ENCODE results near the gene PDXK. TPM values are rescaled to one million over a fixed set of nuclear protein-coding genes. Genes with fewer than 3 reads are reported as not detected.
A peak's percentile ranks its signal among the peaks of the same experiment; 100 is the strongest.
"Not testable (repeated sequence)": the region's sequence is repeated elsewhere in the genome, so short reads cannot be mapped to it uniquely, and the experiment has no call there.

The PDXK gene
- total RNA-seq, result 79.6 to 86.2 TPM (median 81.1 TPM) in 3 replicates

DNA sequence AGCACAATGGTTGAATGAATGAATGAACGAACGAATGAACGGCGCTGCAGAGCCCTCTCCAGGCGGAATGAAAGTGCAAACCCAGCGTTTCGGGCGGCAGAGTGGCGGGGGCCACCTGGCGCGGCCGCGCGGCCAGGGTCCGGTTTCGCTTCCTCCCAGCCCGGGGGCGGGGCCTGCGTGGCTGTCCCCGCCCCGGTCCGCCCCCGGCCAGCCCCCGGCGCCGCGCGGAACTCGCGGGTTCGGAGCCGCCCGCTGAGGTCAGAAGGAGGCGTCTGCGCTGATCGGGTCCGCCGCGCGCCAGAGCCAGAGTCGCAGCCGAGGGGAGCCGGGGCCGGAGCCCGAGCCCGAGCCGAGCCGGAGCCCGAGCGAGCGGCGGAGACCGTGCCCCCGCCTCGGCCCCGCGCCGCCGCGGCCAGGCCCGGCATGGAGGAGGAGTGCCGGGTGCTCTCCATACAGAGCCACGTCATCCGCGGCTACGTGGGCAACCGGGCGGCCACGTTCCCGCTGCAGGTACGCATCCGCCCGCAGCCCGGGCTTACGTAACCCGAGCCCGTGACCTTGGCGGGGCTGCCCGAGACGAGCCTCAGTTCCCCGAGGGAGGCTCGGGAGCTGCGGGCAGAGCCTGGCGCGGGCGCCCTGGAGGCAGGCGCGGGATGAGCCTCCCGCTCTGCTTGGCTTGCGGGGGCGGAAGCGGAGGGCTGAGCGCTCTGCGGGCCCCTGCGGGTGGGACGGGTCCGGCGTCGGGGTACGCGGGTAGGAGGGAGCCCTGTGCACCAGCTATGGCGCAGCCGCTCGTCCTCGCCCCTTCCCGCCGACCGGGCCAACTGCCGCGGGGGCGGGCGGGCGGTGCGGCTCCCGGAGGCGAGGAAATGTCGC lies at the start of gene PDXK:
PDXK (plus strand) TSS at position 258 of the 876 bp plus-strand sequence; CDS start at position 424, 166 bp downstream.
- Mint-ChIP-seq H3K9me3 (no peaks in the 10 kb centered on the region), H3K4me1 (peaks cover 18% of the 10 kb centered on the region), H3K27me3 (ENCODE audit: low read depth) (peaks cover 4% of the 10 kb centered on the region), H3K4me3 (peak within 1 kb of the TSS; percentile 78), H3K36me3 (no peaks in the 10 kb centered on the region), H3K27ac (peak within 1 kb of the TSS; percentile 75)
- TF ChIP-seq, protein P1, sequence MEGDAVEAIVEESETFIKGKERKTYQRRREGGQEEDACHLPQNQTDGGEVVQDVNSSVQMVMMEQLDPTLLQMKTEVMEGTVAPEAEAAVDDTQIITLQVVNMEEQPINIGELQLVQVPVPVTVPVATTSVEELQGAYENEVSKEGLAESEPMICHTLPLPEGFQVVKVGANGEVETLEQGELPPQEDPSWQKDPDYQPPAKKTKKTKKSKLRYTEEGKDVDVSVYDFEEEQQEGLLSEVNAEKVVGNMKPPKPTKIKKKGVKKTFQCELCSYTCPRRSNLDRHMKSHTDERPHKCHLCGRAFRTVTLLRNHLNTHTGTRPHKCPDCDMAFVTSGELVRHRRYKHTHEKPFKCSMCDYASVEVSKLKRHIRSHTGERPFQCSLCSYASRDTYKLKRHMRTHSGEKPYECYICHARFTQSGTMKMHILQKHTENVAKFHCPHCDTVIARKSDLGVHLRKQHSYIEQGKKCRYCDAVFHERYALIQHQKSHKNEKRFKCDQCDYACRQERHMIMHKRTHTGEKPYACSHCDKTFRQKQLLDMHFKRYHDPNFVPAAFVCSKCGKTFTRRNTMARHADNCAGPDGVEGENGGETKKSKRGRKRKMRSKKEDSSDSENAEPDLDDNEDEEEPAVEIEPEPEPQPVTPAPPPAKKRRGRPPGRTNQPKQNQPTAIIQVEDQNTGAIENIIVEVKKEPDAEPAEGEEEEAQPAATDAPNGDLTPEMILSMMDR (IDR thresholded peaks at IDR 0.05; ENCODE audit: unreplicated experiment), result no peak
- peak; percentile 71 to 82 for DNase-seq (ENCODE audit: low spot score in 2 of 2, unreplicated experiment in 2 of 2)

DNA sequence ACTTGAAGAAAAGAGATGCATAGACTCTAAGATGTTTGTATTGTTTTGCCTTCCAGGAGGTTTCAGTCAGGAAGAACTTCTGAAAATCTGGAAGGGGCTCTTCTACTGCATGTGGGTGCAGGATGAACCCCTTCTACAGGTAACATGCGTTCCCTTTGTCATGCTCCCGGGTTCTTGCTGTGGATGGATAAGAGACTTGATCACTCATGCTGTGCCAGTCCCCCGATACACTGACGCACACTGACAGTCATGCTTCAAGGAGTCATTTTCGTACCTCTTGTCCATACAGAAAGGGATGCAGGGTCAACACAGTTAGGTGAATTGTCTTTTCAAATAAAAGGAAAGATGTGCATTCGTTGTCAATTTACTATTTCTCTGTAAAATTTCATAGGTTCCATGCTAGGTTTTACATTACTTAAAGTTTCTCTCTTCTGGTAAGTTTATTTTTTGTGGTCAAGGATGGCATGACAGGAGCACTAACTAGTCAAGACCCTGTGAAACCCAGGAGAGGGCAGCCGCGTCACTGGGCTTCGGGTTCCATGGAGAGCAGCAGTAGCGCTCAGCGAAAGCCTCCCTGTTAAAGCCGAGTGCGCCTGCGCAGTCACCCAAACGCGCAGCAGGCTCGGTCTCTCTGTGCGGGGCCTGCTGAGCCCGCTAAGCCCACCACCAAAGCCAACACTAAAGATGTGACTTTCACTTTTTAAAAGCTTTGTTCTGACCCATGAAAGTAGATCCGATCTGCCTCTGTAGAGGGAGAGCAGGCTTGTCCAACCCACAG lies 48.9 kb upstream of the PDXK start:
- peaks cover 30% of the 10 kb centered on the region for H3K36me3 Mint-ChIP-seq

DNA sequence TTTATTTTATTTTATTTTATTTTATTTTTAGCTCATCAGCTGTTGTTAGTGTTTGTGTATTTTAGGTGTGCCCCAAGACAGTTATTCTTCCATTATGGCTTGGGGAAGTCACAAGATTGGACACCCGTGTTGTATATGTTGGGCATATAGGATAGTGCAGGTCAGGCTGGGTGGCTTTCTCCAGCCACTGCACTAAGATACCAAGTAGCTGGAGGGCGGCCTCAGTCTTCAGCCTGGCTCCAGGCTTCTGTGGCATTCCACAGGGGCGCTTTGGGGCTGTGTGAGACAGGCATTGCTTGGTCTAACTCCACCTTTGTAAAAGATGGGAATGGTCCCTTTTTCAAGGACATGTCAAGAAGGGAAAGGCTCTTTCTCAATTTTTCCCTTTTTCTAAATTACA lies 43.1 kb upstream of the PDXK start:
- no peak for DNase-seq (ENCODE audit: low spot score in 2 of 2, unreplicated experiment in 2 of 2)
- no peaks in the 10 kb centered on the region for H3K27me3 Mint-ChIP-seq (ENCODE audit: low read depth)
- TF ChIP-seq, protein P1 (IDR thresholded peaks at IDR 0.05; ENCODE audit: unreplicated experiment), result no peak
- no peaks in the 10 kb centered on the region for H3K4me1 Mint-ChIP-seq
- H3K36me3 Mint-ChIP-seq, result peaks cover 47% of the 10 kb centered on the region
- H3K27ac Mint-ChIP-seq, result no peak overlapping the region
- no peak overlapping the region for H3K4me3 Mint-ChIP-seq
- no peaks in the 10 kb centered on the region for H3K9me3 Mint-ChIP-seq

More for the DNA sequence above, 48.9 kb upstream of the PDXK start:
- Mint-ChIP-seq H3K27ac (no peak overlapping the region), H3K4me3 (no peak overlapping the region), H3K27me3 (ENCODE audit: low read depth) (no peaks in the 10 kb centered on the region), H3K9me3 (peaks cover 7% of the 10 kb centered on the region), H3K4me1 (no peaks in the 10 kb centered on the region)
- TF ChIP-seq, protein P1 (IDR thresholded peaks at IDR 0.05; ENCODE audit: unreplicated experiment), result no peak
- no peak for DNase-seq (ENCODE audit: low spot score in 2 of 2, unreplicated experiment in 2 of 2)

DNA sequence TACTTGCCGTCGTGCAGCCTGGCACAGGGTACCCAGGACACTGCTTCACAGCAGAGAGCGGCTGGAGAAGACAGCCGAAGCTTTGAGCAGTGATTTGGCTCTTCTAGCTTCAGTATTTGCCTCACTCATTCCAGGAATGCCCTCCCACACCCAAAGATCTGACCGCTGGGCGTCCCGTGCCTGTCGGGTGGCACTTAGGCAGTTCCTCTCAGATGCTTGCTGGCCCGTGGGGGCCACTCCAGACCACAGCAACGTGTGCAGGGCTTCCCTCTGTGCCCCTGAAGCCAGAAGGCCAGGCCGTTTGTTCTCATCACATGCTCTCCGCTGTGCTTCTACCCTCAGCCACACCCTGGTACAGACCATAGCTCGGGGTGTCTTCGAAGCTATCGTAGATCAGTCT lies 42.5 kb upstream of the PDXK start:
- no peak overlapping the region for H3K27ac Mint-ChIP-seq
- DNase-seq (ENCODE audit: low spot score in 2 of 2, unreplicated experiment in 2 of 2), result no peak
- no peak overlapping the region for H3K4me3 Mint-ChIP-seq
- no peaks in the 10 kb centered on the region for H3K4me1 Mint-ChIP-seq
- H3K9me3 Mint-ChIP-seq, result no peaks in the 10 kb centered on the region
- H3K27me3 Mint-ChIP-seq (ENCODE audit: low read depth), result no peaks in the 10 kb centered on the region
- peaks cover 47% of the 10 kb centered on the region for H3K36me3 Mint-ChIP-seq
- TF ChIP-seq, protein P1 (IDR thresholded peaks at IDR 0.05; ENCODE audit: unreplicated experiment), result no peak

DNA sequence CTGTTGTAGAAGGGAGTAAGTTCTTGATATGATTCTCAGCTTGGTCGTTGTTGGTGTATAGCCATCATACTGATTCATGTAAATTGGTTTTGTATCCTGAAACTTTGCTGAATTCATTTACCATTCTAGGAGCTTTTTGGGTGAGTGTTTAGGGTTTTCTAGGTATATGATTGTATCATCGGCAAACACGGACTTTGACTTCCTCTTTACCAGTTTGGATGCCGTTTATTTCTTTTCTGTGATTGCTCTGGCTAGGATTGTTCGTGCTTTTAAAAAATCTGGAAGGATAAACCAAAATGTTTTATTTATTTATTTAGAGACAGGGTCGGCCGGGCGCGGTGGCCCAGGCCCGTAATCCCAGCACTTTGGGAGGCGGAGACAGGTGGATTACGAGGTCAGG lies 39.0 kb upstream of the PDXK start:
- no peak overlapping the region for H3K4me3 Mint-ChIP-seq
- H3K36me3 Mint-ChIP-seq, result peaks cover 49% of the 10 kb centered on the region

DNA sequence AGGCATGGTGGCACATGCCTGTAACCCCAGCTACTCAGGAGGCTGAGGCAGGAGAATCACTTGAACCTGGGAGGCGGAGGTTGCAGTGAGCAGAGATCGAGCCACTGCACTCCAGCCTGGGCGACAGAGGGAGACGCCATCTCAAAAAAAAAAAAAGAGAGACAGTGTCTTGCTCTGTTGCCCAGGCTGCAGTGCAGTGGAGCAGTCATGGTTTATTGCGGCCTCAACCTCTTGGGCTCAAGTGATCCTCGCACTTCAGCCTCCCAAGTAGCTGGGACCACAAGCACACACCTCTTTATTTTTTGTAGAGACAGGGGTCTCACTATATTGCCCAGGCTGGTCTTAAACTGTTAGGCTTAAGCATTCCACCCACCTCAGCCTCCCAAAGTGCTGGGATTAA lies 38.5 kb upstream of the PDXK start:
- not testable (repeated sequence) for H3K4me3 Mint-ChIP-seq; H3K27ac Mint-ChIP-seq; H3K9me3 Mint-ChIP-seq; DNase-seq (ENCODE audit: low spot score in 2 of 2, unreplicated experiment in 2 of 2); H3K27me3 Mint-ChIP-seq (ENCODE audit: low read depth); H3K4me1 Mint-ChIP-seq
- peaks cover 54% of the 10 kb centered on the region for H3K36me3 Mint-ChIP-seq

More for the DNA sequence above, 39.0 kb upstream of the PDXK start:
- no peaks in the 10 kb centered on the region for H3K27me3 Mint-ChIP-seq (ENCODE audit: low read depth)
- no peak overlapping the region for H3K27ac Mint-ChIP-seq
- no peaks in the 10 kb centered on the region for H3K4me1 Mint-ChIP-seq
- TF ChIP-seq, protein P1 (IDR thresholded peaks at IDR 0.05; ENCODE audit: unreplicated experiment), result no peak
- no peak for DNase-seq (ENCODE audit: low spot score in 2 of 2, unreplicated experiment in 2 of 2)
- H3K9me3 Mint-ChIP-seq, result no peaks in the 10 kb centered on the region
